Measurements from ENCODE around the gene TSPAN15.

Gene TSPAN15

DNA sequence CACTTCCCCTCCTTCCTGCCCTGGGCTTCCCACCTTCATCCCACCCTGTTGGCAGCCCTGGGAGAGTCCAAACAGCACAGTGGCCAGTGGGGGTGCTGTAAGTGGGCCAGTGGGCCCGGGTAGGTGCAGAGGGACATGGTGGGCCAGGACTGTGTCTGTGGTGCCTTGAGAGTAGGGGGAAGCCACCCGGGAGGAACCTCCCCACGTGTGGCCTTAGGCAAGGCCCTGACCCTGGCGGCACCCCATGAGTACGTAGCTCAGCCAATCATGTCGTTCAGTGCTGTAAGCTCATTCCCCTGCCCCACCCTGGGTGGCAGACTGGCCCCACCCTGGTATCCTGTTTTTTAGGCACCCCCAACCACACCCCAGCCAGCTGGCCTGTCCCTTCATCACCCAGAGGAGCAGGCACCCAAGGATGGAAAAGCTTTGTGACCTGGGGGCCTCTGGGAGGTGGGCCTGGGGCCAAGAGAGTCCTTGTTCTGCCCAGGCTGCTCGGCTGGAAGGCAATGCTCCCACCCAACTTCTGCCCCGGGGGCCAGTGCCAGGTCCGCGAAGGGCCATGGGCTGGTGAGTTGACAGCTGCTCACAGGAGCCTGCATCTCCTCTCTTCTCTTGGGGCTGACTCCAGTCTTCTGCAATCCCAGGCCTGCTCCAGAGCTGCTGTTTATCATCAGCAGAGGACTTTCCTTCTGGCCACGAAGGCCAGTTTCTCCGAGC is 41.6 kb downstream of the TSPAN15 start:
- no peak overlapping the region for H3K4me2 ChIP-seq (ENCODE audit: low read length)
- no peaks in the 10 kb centered on the region for H3K4me1 ChIP-seq (ENCODE audit: control insufficient read depth, insufficient read depth, low read length)
- H3K4me3 ChIP-seq (ENCODE audit: low read length), result no peak overlapping the region
- H3K27me3 ChIP-seq (ENCODE audit: control insufficient read depth, insufficient read depth, low read length), result no peaks in the 10 kb centered on the region
- H3K9me3 ChIP-seq (replicated peaks; ENCODE audit: low read length), result no peaks in the 10 kb centered on the region
- no peaks in the 10 kb centered on the region for H3K36me3 ChIP-seq (ENCODE audit: insufficient read depth, low read length)
- H3K9ac ChIP-seq (ENCODE audit: low read depth, low read length), result no peak overlapping the region

DNA sequence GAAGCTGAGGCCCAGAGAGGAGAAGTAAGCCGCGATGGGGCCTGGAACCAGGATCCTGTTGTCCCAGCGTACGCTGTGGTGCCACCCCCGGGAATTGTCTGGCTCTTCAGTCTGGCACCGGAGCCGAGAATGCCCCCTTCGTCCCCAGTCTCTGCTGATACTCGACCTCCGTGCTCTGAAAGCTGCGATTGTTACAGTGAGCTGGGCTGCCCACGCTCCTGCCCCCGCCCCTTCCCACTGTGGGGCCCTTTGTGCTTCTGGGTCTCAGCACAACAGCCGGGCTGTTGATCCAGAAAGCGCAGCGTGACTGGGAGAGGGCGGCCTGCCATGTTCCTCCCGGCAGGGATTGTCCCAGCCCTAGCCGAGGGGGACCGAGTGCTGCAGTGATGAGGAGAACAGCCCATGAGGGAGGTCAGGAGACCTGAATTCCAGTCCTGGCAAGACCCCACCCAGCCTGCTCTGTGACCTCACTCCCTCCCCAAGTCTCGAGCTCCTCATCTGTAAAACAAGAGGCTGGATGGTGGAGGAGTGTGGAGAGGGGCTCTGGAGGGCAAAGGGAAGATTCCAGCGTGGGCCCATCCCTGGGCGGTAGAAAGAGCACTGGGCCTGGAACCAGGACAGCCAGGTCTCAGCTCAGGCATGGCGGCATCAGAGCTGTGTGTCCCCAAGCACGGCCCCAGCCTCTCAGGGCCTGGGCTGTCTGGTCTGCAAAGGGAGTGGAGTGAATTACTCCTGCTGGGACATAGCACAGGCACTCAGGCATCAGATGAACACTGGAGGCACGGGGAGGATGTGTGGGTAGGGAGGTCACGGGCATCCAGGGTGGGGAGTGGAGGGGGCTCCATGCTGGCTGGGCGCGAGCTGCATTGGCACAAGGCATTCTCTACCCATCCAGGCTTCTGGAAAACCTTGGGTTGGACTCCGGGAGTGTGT is 43.6 kb downstream of the TSPAN15 start:
- Histone ChIP-seq H3K9me3 (replicated peaks; ENCODE audit: low read length) (no peaks in the 10 kb centered on the region), H3K9ac (ENCODE audit: low read depth, low read length) (no peak overlapping the region), H3K27me3 (ENCODE audit: control insufficient read depth, insufficient read depth, low read length) (peaks cover 3% of the 10 kb centered on the region), H3K4me1 (ENCODE audit: control insufficient read depth, insufficient read depth, low read length) (peaks cover 13% of the 10 kb centered on the region), H3K4me2 (ENCODE audit: low read length) (no peak overlapping the region), H3K36me3 (ENCODE audit: insufficient read depth, low read length) (no peaks in the 10 kb centered on the region), H3K4me3 (ENCODE audit: low read length) (no peak overlapping the region)

DNA sequence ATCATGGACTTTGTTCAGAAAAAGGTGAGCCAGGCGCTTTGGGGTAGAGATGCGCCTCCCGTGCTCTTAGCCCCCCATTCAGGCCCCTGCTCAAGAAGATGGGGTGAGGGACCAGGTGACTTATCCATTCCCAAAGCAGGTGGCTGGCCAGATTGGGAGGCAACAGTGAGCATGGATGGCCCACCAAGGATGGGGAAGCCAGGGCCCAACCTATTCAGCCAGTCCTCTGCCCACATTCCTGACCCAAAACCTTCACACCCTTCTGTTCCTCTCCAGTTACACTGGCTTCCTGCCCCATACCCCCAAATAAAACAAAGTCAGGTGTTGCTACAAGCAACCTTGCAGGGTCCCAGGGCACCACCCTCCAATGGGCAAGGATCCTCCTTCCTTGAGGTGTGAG is 44.4 kb downstream of the TSPAN15 start:
- no peaks in the 10 kb centered on the region for H3K9me3 ChIP-seq (replicated peaks; ENCODE audit: low read length)
- peaks cover 13% of the 10 kb centered on the region for H3K4me1 ChIP-seq (ENCODE audit: control insufficient read depth, insufficient read depth, low read length)

DNA sequence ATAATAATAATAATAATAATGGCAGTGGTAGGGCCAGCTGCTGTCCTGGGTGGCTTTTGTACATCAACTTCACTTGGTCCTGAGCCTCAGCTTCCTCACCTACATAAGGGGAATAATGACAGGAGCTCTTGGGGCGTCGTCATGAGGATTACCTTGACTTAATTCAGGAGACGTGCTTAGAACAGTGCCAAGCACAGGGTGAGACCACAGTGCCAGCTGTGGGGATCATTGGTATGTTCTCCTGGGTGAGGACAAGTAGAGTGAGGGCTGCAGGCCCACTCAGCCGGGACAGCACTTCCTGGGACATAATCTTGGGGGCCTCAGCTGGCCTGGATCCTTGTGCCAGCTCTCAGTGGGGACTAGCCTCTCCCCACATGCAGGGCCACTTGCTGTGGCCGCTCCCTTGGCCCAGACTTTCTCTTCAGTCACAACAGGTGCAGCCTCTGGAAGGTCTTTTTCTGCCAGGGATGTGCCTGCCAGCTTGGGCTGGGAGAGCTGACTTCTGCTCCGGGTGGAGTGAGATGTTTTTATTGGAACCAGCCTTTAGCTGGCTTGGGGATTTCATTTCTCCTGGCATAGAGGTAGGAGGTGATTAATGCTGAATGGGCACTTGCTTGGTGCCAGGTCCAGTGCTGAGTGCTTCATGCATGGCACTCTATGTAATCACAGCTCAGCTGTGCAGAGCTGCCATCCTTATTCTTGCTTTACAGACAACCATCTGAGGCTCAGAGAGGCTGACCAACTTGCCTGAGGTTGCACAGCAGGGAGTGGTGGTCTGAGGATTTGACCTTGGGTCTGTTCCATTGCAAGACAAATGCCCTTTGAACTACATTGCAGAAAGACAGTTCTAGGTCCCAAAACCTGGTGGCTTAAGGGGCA is 45.3 kb downstream of the TSPAN15 start:
- no peaks in the 10 kb centered on the region for H3K9me3 ChIP-seq (replicated peaks; ENCODE audit: low read length)
- no peak overlapping the region for H3K4me2 ChIP-seq (ENCODE audit: low read length)
- peaks cover 3% of the 10 kb centered on the region for H3K27me3 ChIP-seq (ENCODE audit: control insufficient read depth, insufficient read depth, low read length)
- no peaks in the 10 kb centered on the region for H3K36me3 ChIP-seq (ENCODE audit: insufficient read depth, low read length)
- H3K4me3 ChIP-seq (ENCODE audit: low read length), result no peak overlapping the region
- peaks cover 13% of the 10 kb centered on the region for H3K4me1 ChIP-seq (ENCODE audit: control insufficient read depth, insufficient read depth, low read length)
- no peak overlapping the region for H3K9ac ChIP-seq (ENCODE audit: low read depth, low read length)

More for the DNA sequence above, 44.4 kb downstream of the TSPAN15 start:
- peaks cover 3% of the 10 kb centered on the region for H3K27me3 ChIP-seq (ENCODE audit: control insufficient read depth, insufficient read depth, low read length)
- no peaks in the 10 kb centered on the region for H3K36me3 ChIP-seq (ENCODE audit: insufficient read depth, low read length)
- no peak overlapping the region for H3K4me3 ChIP-seq (ENCODE audit: low read length)
- no peak overlapping the region for H3K4me2 ChIP-seq (ENCODE audit: low read length)
- no peak overlapping the region for H3K9ac ChIP-seq (ENCODE audit: low read depth, low read length)

DNA sequence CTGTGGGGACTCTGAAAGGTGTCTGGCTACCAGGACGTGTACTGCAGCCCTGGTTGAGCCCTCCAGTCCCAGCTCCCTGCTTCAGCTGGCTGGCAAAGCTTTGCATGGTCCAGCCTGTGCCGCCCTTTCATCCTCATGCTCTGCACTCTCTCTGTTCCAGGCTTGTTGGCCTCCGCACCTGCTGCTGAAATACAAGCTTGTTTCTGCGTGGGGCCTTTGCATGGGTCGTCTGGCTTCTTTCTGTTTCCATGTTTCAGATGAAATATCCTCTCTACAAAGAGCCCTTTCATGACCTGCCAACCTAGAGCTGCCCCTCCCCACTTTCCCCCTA is 45.9 kb downstream of the TSPAN15 start:
- H3K27me3 ChIP-seq (ENCODE audit: control insufficient read depth, insufficient read depth, low read length), result peaks cover 3% of the 10 kb centered on the region
- H3K9me3 ChIP-seq (replicated peaks; ENCODE audit: low read length), result no peaks in the 10 kb centered on the region
- no peak overlapping the region for H3K4me3 ChIP-seq (ENCODE audit: low read length)
- H3K4me2 ChIP-seq (ENCODE audit: low read length), result no peak overlapping the region
- no peaks in the 10 kb centered on the region for H3K36me3 ChIP-seq (ENCODE audit: insufficient read depth, low read length)
- H3K4me1 ChIP-seq (ENCODE audit: control insufficient read depth, insufficient read depth, low read length), result peaks cover 13% of the 10 kb centered on the region
- H3K9ac ChIP-seq (ENCODE audit: low read depth, low read length), result no peak overlapping the region

DNA sequence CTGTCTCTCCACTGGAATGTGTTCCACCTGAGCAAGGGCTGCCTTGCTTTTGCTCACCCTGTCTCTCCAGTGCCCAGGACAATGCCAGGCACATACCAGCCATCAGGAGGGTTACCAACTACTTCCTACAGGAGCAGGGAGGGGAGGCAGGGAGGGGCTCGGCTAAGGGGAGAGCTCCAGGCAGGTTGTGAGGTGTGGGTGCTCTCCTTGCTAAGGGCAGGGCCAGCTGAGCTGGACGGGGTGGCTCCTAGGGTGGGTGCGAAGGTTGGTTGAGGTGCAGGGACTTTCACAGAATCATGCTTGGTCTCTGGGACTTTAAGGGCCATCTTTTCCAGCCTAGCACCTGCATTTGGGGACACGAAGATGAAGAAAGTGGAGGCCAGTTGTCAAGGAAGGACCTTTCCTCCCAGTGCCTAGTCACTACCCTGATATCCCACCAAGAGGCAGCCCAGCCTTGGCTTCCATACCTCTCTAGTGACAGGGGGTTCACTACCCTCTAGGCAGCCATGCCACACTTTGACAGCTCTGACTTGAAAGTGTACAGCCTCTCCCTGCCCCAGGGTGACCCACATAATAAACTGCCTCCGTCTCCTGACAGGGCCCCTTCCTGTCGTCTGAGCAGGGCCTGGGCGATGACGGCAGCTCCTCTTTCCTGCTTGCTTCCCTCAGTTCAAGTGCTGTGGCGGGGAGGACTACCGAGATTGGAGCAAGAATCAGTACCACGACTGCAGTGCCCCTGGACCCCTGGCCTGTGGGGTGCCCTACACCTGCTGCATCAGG is 46.5 kb downstream of the TSPAN15 start:
- H3K4me3 ChIP-seq (ENCODE audit: low read length), result no peak overlapping the region
- no peaks in the 10 kb centered on the region for H3K36me3 ChIP-seq (ENCODE audit: insufficient read depth, low read length)
- H3K9ac ChIP-seq (ENCODE audit: low read depth, low read length), result no peak overlapping the region
- H3K4me2 ChIP-seq (ENCODE audit: low read length), result no peak overlapping the region
- no peaks in the 10 kb centered on the region for H3K9me3 ChIP-seq (replicated peaks; ENCODE audit: low read length)
- peaks cover 13% of the 10 kb centered on the region for H3K4me1 ChIP-seq (ENCODE audit: control insufficient read depth, insufficient read depth, low read length)
- peaks cover 3% of the 10 kb centered on the region for H3K27me3 ChIP-seq (ENCODE audit: control insufficient read depth, insufficient read depth, low read length)

DNA sequence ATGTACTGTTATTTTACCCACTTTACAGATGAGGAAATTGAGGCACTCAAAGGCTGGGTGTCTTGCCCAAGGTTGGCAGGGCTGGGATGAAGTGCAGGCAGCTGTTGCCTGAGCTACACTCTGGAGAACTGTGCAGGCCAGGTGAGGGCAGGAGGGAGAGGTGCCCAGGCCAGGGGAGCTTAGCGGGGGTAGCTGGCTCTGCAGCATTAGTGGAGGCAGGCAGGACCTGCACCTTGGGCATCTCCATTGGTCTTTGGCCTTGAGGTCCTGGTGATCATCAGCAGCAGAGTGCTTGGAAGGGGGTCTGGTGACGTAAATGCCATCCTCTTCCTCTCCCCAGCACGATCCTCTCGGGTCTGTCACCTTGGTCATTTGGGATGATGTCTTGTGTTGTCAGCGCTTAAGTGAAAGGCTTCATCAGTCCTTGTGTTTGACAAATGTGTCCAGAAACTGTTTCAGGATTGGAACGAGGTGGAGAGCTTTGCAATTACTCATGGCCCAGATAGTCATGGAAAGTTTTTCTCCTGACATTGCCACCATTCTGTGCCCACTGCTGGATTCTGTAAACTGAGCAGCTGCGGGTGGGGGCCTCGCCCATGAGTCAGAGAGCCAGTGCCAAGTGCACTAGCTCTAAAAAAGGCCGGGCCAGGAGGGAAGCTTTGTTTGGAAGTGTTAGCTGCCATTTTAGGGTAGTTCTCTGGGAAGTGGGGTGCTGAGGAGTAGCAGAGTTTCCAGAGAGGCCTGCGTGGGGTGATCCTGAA is 47.6 kb downstream of the TSPAN15 start:
- no peak overlapping the region for H3K4me3 ChIP-seq (ENCODE audit: low read length)
- no peak overlapping the region for H3K9ac ChIP-seq (ENCODE audit: low read depth, low read length)
- H3K36me3 ChIP-seq (ENCODE audit: insufficient read depth, low read length), result no peaks in the 10 kb centered on the region
- no peaks in the 10 kb centered on the region for H3K9me3 ChIP-seq (replicated peaks; ENCODE audit: low read length)
- H3K27me3 ChIP-seq (ENCODE audit: control insufficient read depth, insufficient read depth, low read length), result peaks cover 3% of the 10 kb centered on the region
- peak overlapping the region; percentile 3 for H3K4me2 ChIP-seq (ENCODE audit: low read length)
- H3K4me1 ChIP-seq (ENCODE audit: control insufficient read depth, insufficient read depth, low read length), result peaks cover 13% of the 10 kb centered on the region

DNA sequence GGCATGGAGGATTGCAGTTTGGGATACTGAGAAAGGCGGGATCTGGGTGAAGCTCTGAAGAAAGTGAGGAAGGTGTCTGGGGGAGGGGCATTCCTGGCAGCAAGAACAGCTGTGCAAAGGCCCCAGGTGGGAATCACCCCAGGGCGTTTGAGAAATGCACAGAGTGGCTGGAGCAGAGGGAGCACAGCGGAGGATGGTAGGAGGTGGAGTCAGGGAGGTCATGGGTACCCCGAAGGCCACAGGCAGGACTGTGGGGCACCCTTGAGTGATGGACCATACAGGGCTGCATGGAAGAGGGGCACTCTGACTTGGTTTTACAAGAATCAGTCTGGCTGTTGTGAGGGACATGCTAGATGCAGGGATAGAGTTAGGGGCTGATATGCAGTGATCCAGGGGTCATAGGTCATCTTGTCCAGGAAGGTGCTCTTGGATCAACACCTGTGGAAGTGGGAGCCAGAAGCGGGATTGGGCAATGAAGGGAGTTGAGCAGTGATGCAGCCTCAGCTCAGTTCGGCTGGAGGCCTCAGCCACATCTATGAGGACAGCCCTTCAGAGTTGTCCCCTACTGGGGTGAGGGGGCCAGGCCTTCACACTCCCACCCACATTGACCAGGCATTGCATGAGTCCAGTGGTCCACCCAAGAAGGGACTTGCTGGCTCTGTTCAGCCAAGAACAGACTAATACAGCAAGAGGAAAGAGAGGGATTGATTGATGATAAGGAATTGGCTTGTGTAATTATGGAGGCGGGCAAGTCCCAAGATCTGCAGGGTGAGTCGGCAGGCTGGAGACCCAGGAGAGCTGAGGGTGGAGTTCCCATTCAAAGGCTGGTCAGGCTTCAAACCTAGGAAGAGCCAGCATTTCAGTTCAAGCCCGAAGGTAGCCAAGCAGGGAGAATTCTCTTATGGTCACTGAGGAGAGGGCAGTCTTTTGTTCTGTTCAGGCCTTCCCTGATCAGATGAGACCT is 48.7 kb downstream of the TSPAN15 start:
- Histone ChIP-seq H3K36me3 (ENCODE audit: insufficient read depth, low read length) (no peaks in the 10 kb centered on the region), H3K9me3 (replicated peaks; ENCODE audit: low read length) (no peaks in the 10 kb centered on the region), H3K9ac (ENCODE audit: low read depth, low read length) (no peak overlapping the region), H3K4me1 (ENCODE audit: control insufficient read depth, insufficient read depth, low read length) (peaks cover 13% of the 10 kb centered on the region), H3K27me3 (ENCODE audit: control insufficient read depth, insufficient read depth, low read length) (peaks cover 3% of the 10 kb centered on the region), H3K4me3 (ENCODE audit: low read length) (no peak overlapping the region), H3K4me2 (ENCODE audit: low read length) (no peak overlapping the region)

DNA sequence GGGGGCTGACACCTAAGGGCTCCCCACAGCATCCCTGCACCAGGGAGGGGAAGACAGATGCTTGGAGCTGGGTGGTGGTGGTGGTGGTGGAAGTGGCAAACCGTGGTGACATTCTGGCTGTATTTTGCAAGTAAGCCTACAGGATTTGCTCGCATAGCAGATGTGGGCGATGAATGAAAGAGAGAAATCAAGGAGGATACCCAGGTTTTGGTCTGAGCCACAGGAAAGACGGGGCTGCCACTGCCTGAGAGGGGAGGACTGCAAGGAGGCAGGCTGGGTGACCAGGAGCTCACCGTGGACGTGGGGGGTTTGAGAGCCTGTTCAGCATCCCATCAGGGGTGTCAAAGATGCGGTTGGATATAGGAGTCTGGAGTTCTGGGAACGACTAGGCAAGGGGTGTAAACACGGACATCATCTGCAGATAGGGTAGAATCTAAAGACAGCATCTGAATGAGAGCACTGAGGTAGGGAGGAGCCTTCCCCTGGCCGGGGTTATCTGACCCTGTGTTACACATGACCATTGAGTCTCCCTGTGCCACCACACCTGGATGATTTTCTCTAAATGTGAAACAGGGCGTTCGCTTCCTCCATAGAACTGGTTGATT is 49.7 kb downstream of the TSPAN15 start:
- no peaks in the 10 kb centered on the region for H3K36me3 ChIP-seq (ENCODE audit: insufficient read depth, low read length)
- H3K4me3 ChIP-seq (ENCODE audit: low read length), result no peak overlapping the region
- H3K4me1 ChIP-seq (ENCODE audit: control insufficient read depth, insufficient read depth, low read length), result peaks cover 13% of the 10 kb centered on the region
- H3K4me2 ChIP-seq (ENCODE audit: low read length), result no peak overlapping the region
- H3K27me3 ChIP-seq (ENCODE audit: control insufficient read depth, insufficient read depth, low read length), result peaks cover 3% of the 10 kb centered on the region
- H3K9me3 ChIP-seq (replicated peaks; ENCODE audit: low read length), result no peaks in the 10 kb centered on the region
- H3K9ac ChIP-seq (ENCODE audit: low read depth, low read length), result no peak overlapping the region
